Activated CD8-positive, alpha-beta memory T cell treated with anti-CD3 and anti-CD28 coated beads for 4 hours (primary cell): ENCODE results near the gene FOS.

Experiments used
- DNase-seq, 2 donors: peaks; one replicate each; pipeline ENCODE4 v3.0.0-alpha.2; 2020; ENCODE audit warnings: low read depth in 2 of 2

The FOS gene

DNA sequence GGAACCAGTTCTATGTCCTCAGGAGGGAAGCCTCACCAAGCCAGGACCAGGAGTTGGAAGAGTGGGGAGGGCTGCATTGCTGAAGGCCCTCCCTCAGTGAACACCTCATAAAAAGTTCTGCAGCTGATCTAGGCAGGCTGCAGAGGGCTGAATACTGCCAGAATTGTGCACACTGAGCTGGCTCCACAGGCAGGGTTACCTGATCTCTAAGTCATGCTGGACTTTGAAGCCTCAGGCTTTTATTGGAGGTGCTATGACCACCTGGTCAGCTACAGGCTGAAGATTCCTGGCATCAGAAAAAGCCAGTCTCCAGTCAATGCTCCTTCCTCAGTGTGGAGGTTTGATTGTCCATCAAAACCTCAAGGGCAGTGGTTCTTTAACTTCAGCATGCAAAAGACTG lies 39.7 kb downstream of the FOS start:
- no peak for DNase-seq

DNA sequence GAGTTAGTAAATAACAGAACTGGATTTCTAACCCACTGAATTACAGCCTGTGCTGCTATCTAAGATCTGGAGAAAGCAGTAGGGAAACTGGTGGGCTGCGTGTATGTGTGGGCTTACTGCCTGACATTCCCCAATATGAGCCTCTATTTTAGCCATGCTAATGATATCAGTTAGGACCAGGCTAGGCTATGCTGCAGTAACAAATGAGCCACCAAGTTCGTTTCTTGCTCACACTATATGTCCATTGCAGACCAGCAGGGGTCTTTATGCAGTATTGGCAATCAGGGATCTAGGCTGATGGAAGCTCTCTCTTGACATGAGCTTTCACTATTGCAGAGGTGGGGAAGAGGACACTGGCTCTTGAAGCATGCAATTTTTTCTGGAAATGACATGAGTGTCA lies 40.4 kb downstream of the FOS start:
- DNase-seq, result no peak

DNA sequence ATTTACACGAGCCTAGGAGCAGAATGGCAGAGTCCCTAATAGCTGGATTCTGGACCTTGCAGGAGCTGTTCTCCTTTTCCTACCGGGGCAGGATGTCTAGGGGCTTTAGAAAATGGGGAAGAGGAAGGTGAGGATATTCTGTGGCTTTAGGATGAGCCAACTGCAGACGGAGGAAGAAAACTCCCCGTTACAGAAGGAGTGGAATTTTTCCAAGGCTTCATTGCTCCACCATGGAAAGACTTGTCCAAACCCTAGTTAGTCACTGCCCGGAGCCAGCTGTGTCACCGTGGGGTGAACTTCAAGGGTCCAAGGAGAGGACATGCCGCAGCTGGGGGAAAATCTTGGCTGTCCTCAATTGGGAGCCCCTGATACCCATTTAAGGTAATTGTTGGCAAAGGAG lies 41.6 kb downstream of the FOS start:
- DNase-seq, result no peak

DNA sequence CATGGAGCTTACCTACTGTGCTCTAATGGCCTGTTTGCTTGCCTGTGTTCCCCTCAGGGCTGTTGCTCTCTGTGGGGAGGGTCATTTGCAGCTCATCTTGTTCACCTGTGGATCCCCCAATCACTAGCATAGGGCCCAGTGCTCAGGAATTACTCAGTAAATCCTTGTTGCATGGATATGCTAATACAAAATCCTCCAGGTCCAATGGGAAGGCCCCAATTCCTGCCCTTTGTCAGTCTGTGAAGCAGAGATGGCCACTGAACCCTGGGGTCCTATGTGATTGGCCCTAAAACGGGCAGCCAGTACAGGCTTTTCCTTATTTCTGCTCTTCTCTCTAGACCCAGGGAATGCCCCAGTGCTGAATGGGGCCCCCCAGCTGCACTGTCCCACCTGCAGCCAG lies 44.1 kb downstream of the FOS start:
- no peak for DNase-seq

DNA sequence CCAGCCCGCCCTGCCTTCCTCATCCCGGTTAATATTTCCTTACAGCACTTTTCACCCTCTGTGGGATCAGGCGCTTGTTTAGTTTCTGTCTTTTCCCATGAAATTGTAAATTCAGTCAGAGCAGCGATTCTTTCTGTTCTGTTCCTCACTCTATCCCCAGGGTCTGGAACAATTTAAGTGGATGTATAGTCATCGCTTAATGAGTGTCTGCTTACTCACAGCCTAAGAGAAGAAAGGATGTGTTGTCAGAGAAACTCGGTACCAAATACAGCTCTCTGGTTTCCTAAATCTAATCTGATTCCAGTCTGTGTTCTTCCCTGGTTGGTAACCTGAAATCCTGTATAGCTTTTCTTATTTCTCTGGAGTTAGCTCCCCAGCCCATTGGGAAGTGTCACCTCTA lies 44.9 kb downstream of the FOS start:
- DNase-seq, result no peak

DNA sequence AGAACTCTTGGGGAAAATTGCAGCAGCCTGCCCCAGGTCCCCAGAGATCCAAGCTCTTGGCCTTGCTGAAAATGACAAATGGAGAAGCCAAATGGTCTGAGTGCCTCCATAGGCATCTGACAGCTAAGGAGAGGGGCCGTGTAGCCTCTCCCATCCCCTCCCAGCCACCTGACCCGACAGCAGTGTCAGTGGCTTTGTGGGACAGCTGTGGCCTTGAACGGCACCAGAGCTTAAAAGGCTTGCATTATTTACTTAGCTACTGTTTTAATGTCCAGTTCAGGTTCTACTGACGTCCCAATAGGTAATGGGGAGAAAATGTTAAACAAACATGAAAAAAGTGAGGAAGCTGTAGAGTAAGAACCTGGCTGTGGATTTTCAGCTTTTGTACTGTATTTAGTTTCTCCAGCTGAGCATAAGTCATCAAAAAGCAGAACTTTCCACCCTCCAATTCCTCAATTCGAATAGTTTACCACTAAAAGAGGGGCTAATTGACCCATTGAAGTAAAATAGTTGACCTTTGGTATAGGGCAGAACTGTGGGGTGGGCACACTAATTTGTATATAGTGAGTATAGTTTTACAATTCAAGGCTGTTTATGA lies 50.0 kb downstream of the FOS start:
- no peak for DNase-seq

DNA sequence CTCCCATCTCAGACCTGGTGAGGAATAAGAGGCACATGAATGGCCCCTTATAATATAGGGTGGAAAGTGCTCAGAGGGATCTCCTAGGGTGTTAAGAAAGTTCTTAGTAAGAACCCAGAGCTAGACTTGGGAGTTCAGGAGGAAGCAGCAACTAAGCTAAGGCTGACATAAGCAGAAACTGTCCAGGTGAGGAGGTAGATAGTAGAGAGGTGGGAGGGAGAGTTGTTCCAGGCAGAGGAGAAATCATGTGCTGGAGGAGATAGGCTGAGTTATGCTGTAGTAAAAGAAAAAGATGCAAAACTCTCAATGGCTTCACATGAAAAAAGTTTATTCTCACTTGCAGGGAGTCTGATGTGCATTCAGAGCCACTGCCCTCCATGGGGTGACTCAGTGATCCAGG lies 50.7 kb downstream of the FOS start:
- DNase-seq, result no peak

DNA sequence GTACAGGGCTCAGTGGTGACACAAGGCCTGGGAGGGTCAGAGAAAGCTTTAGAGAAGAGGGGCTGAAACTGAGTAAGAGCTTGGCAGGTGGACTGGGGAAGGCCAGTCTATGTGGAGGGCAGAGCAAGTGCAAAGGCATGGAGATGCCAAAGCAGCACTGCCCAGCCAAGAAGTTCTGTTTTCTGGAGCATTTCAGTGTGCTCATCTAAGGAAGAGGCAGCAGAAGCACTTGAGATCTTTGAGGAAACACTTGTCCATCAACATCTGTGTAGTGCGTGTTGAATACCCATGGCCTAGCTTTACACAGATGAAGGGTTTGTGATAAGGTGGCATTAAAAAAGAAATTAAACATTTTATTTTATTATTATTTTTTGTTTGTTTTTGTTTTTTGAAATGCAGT lies 52.8 kb downstream of the FOS start:
- no peak for DNase-seq
